PC-3 (cell line): ENCODE data around the gene MPIG6B. TPM values are rescaled to one million over a fixed set of nuclear protein-coding genes. Genes with fewer than 3 reads are reported as not detected.
"Not testable (repeated sequence)": the region's sequence is repeated elsewhere in the genome, so short reads cannot be mapped to it uniquely, and the experiment has no call there.

Experiments
- ATAC-seq: fragments of 200-7000 bp; cut with Tn5 transposase; 2 replicates; pipeline ENCODE4 v1.9.1; 2020; ENCODE audit warnings: mild to moderate bottlenecking, moderate library complexity
- BruUV-seq: library from RNA; stranded (reverse); fragments of 400-500 nt; replicated peaks from 2 replicates; lab custom pipeline; 2021; lab: Mats Ljungman, UMichigan
- CTCF ChIA-PET: fragments of 300-600 bp; sonication (Branson Sonifier 250); formaldehyde crosslinking; loops from one replicate; lab custom pipeline; 2022; ENCODE audit warnings: antibody characterized with exemption; lab: Charles Lee
- POLR2A ChIA-PET: fragments of 300-600 bp; sonication (Branson Sonifier 250); formaldehyde crosslinking; loops from one replicate; lab custom pipeline; 2022; ENCODE audit warnings: antibody characterized with exemption; ENCODE audit not compliant: unreplicated experiment; lab: Charles Lee
- DNase-seq: peaks from one replicate; pipeline ENCODE4 v3.0.0-alpha.2; 2015
- H2AFZ ChIP-seq: fragments of 300-600 bp; sonication (generic); 2 replicates; pipeline ENCODE4 v1.6.0; 2016; ENCODE audit warnings: antibody characterized with exemption, low read length
- H3F3A ChIP-seq: fragments of 300-600 bp; sonication (generic); one replicate; pipeline ENCODE4 v1.6.0; 2017; ENCODE audit warnings: antibody characterized with exemption, low read length, control low read depth, mild to moderate bottlenecking; ENCODE audit not compliant: unreplicated experiment
- H3K27ac ChIP-seq: fragments of 300-600 bp; sonication (generic); 2 replicates; pipeline ENCODE4 v1.5.1; 2016; ENCODE audit warnings: mild to moderate bottlenecking, low read length
- H3K27me3 ChIP-seq: fragments of 300-600 bp; sonication (generic); 2 replicates; pipeline ENCODE4 v1.6.1; 2016; ENCODE audit warnings: low read length, mixed read lengths
- H3K36me3 ChIP-seq: fragments of 300-600 bp; sonication (generic); 2 replicates; pipeline ENCODE4 v1.6.1; 2016; ENCODE audit warnings: low read depth, mixed run types, low read length, mixed read lengths
- H3K4me1 ChIP-seq: fragments of 300-600 bp; sonication (generic); 2 replicates; pipeline ENCODE4 v1.5.1; 2016; ENCODE audit warnings: low read length; ENCODE audit not compliant: insufficient read depth
- H3K4me2 ChIP-seq: fragments of 300-600 bp; sonication (generic); 2 replicates; pipeline ENCODE4 v1.6.0; 2016; ENCODE audit warnings: low read length
- H3K4me3 ChIP-seq: fragments of 300-600 bp; sonication (generic); 2 replicates; pipeline ENCODE4 v1.5.1; 2016; ENCODE audit warnings: mild to moderate bottlenecking, low read length, mixed read lengths
- H3K79me2 ChIP-seq: fragments of 300-600 bp; sonication (generic); 2 replicates; pipeline ENCODE4 v1.6.1; 2017; ENCODE audit warnings: low read length, mixed read lengths
- H3K9ac ChIP-seq: fragments of 300-600 bp; sonication (generic); 2 replicates; pipeline ENCODE4 v1.6.0; 2016; ENCODE audit warnings: mild to moderate bottlenecking, low read length
- H3K9me2 ChIP-seq: fragments of 300-600 bp; sonication (generic); replicated peaks from 2 replicates; pipeline ENCODE4 v1.6.1; 2016; ENCODE audit warnings: mixed run types, low read length, mixed read lengths
- H3K9me3 ChIP-seq: fragments of 300-600 bp; sonication (generic); 2 replicates; pipeline ENCODE4 v1.6.1; 2016; ENCODE audit warnings: low read length, mixed read lengths
- H4K20me1 ChIP-seq: fragments of 300-600 bp; sonication (generic); 2 replicates; pipeline ENCODE4 v1.6.1; 2016; ENCODE audit warnings: low read length, mixed read lengths
- EZH2 ChIP-seq: fragments of 300-600 bp; sonication (generic); IDR thresholded peaks from one replicate; pipeline ENCODE4 v1.6.1; 2017; ENCODE audit warnings: antibody characterized with exemption, mild to moderate bottlenecking, low read length; ENCODE audit not compliant: unreplicated experiment
- EZH2phosphoT487 ChIP-seq: fragments of 300-600 bp; sonication (generic); IDR thresholded peaks from 2 replicates; pipeline ENCODE4 v1.6.1; 2018; ENCODE audit warnings: mild to moderate bottlenecking, antibody characterized with exemption, low read length, borderline replicate concordance
- intact Hi-C: fragments of 100-400 bp; cut with micrococcal nuclease; formaldehyde crosslinking; loops from 2 replicates; pipeline ENCODE4 v1.9.0; 2023
- total RNA-seq: library from RNA; depleted of rRNA; stranded (reverse); fragments of >200 nt; gene quantifications from 2 replicates; pipeline ENCODE4 v1.2.3, GENCODE V29; 2014
- TF ChIP-seq, protein P1 (sequence below): fragments of 300-600 bp; sonication (generic); conservative IDR thresholded peaks from 2 replicates; pipeline ENCODE4 v1.5.1; 2017; ENCODE audit warnings: antibody characterized with exemption, low read depth, mild to moderate bottlenecking, low read length

Gene MPIG6B
- total RNA-seq, 1 experiment from 2014 or later: not detected

DNA sequence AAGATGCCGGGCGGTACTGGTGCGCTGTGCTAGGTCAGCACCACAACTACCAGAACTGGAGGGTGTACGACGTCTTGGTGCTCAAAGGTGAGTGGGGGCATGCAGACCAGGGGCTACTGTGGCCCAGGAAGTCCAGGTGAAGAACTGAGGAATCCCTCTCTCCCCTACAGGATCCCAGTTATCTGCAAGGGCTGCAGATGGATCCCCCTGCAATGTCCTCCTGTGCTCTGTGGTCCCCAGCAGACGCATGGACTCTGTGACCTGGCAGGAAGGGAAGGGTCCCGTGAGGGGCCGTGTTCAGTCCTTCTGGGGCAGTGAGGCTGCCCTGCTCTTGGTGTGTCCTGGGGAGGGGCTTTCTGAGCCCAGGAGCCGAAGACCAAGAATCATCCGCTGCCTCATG lies 15.5 kb upstream of the MPIG6B start:
- no peaks in the 10 kb centered on the region for H3F3A ChIP-seq
- H3K4me2 ChIP-seq: no peak overlapping the region
- intact Hi-C loops: no loop called here
- CTCF ChIA-PET: no interaction called here
- no TSS peak for BruUV-seq
- ATAC-seq (no peak), DNase-seq (no peak)
- H3K79me2 ChIP-seq: peaks cover 3% of the 10 kb centered on the region
- no peaks in the 10 kb centered on the region for H3K4me1 ChIP-seq
- no peak overlapping the region for H2AFZ ChIP-seq
- H3K9me2 ChIP-seq: no peaks in the 10 kb centered on the region
- no peaks in the 10 kb centered on the region for H3K9me3 ChIP-seq
- POLR2A ChIA-PET: no interaction called here
- H3K27ac ChIP-seq: no peak overlapping the region
- H3K9ac ChIP-seq: no peak overlapping the region
- H3K4me3 ChIP-seq: no peak overlapping the region
- no peaks in the 10 kb centered on the region for H3K27me3 ChIP-seq
- no peaks in the 10 kb centered on the region for H3K36me3 ChIP-seq
- TF ChIP-seq EZH2phosphoT487: no peak
- no peak for TF ChIP-seq EZH2
- TF ChIP-seq, protein P1, sequence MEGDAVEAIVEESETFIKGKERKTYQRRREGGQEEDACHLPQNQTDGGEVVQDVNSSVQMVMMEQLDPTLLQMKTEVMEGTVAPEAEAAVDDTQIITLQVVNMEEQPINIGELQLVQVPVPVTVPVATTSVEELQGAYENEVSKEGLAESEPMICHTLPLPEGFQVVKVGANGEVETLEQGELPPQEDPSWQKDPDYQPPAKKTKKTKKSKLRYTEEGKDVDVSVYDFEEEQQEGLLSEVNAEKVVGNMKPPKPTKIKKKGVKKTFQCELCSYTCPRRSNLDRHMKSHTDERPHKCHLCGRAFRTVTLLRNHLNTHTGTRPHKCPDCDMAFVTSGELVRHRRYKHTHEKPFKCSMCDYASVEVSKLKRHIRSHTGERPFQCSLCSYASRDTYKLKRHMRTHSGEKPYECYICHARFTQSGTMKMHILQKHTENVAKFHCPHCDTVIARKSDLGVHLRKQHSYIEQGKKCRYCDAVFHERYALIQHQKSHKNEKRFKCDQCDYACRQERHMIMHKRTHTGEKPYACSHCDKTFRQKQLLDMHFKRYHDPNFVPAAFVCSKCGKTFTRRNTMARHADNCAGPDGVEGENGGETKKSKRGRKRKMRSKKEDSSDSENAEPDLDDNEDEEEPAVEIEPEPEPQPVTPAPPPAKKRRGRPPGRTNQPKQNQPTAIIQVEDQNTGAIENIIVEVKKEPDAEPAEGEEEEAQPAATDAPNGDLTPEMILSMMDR: no peak
- H4K20me1 ChIP-seq: no peaks in the 10 kb centered on the region

- ATAC-seq: no peak
- no peaks in the 10 kb centered on the region for H3K9me2 ChIP-seq
- H3K36me3 ChIP-seq: no peaks in the 10 kb centered on the region
- TF ChIP-seq EZH2: no peak
- TF ChIP-seq, protein P1: no peak
- H3F3A ChIP-seq: no peaks in the 10 kb centered on the region
- no peak overlapping the region for H3K4me2 ChIP-seq
- no peak overlapping the region for H3K27ac ChIP-seq
- no peak overlapping the region for H2AFZ ChIP-seq
- no peak for DNase-seq
- H3K4me3 ChIP-seq: no peak overlapping the region
- no peak overlapping the region for H3K9ac ChIP-seq
- H3K27me3 ChIP-seq: no peaks in the 10 kb centered on the region
- no peaks in the 10 kb centered on the region for H3K4me1 ChIP-seq
- H3K79me2 ChIP-seq: no peaks in the 10 kb centered on the region
- no peaks in the 10 kb centered on the region for H4K20me1 ChIP-seq
- no peaks in the 10 kb centered on the region for H3K9me3 ChIP-seq
- BruUV-seq: no TSS peak
- ChIA-PET CTCF (no interaction called here), POLR2A (no interaction called here)
- intact Hi-C loops: no loop called here
Observed at GRCh38 chr6:31708224-31708623, 14.9 kb upstream of the MPIG6B start.

DNA sequence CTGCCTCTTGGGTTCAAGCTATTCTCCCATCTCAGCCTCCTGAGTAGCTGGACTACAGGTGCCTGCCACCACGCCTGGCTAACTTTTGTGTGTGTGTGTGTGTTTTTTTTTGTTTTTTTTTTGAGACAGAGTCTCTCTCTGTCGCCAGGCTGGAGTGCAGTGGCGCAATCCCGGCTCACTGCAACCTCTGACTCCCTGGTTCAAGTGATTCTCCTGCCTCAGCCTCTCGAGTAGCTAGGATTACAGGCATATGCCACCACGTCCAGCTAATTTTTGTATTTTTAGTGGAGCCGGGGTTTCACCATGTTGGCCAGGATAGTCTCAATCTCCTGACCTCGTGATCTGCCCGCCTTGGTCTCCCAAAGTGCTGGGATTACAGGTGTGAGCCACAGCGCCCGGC lies 14.0 kb upstream of the MPIG6B start:
- H3K27me3 ChIP-seq, ATAC-seq, H3K27ac ChIP-seq, H3K4me1 ChIP-seq, H3K9me2 ChIP-seq, BruUV-seq, H3F3A ChIP-seq, H3K9ac ChIP-seq, H3K36me3 ChIP-seq, DNase-seq, intact Hi-C loops, H4K20me1 ChIP-seq, H3K9me3 ChIP-seq, H3K79me2 ChIP-seq, POLR2A ChIA-PET, H2AFZ ChIP-seq, H3K4me2 ChIP-seq, H3K4me3 ChIP-seq: not testable (repeated sequence)
- CTCF ChIA-PET: interaction anchor here (0.7 kb wide), 1 partner anchor 98 kb away, joined by 4 read pairs; the partner anchor contains the start of gene LSM2
